Activated CD4-positive, alpha-beta T cell treated with anti-CD3 and anti-CD28 coated beads for 36 hours (primary cell): ENCODE data around the gene CSK. TPM values are rescaled to one million over a fixed set of nuclear protein-coding genes. Genes with fewer than 3 reads are reported as not detected.

Source experiments
- ATAC-seq: fragments of 200-7000 bp; cut with Tn5 transposase; one replicate; pipeline ENCODE4 v1.10.0; 2021; ENCODE audit warnings: mild to moderate bottlenecking, moderate library complexity
- CTCF ChIA-PET: fragments of 350-600 bp; sonication (Branson Sonifier 250); formaldehyde crosslinking; loops from one replicate; lab custom pipeline; 2021; ENCODE audit warnings: antibody characterized with exemption; lab: Charles Lee
- POLR2A ChIA-PET: fragments of 350-600 bp; sonication (Branson Sonifier 250); formaldehyde crosslinking; loops from one replicate; lab custom pipeline; 2021; ENCODE audit warnings: antibody characterized with exemption, inconsistent platforms; lab: Charles Lee
- DNase-seq: peaks from one replicate; pipeline ENCODE4 v3.0.0-alpha.2; 2020
- H3K27ac Mint-ChIP-seq: one replicate; pipeline ENCODE4 v1.8.0; 2021; ENCODE audit warnings: mixed read lengths
- H3K27me3 Mint-ChIP-seq: one replicate; pipeline ENCODE4 v1.8.0; 2021; ENCODE audit warnings: mixed read lengths
- H3K36me3 Mint-ChIP-seq: one replicate; pipeline ENCODE4 v1.8.0; 2021; ENCODE audit warnings: low read depth, mixed read lengths
- H3K4me1 Mint-ChIP-seq: one replicate; pipeline ENCODE4 v1.8.0; 2021; ENCODE audit warnings: mixed read lengths
- H3K4me3 Mint-ChIP-seq: one replicate; pipeline ENCODE4 v1.8.0; 2021; ENCODE audit warnings: mild to moderate bottlenecking, moderate library complexity, mixed read lengths
- H3K9me3 Mint-ChIP-seq: one replicate; pipeline ENCODE4 v1.8.0; 2021; ENCODE audit warnings: low read depth, mixed read lengths
- intact Hi-C, 2 experiments: fragments of 100-400 bp; cut with DNase I in 1 of 2; cut with micrococcal nuclease in 1 of 2; formaldehyde crosslinking; loops; one replicate each; pipeline versions ENCODE4 v1.14.2 to v1.15.1; 2022 to 2024; cut with DNase I, micrococcal nuclease
- total RNA-seq, 2 experiments: library from RNA; stranded (reverse); gene quantifications; one replicate each; pipeline ENCODE4 v1.2.3, GENCODE V29; 2021

Gene CSK
- total RNA-seq, 2 experiments from 2014 or later, result 229 to 272 TPM

DNA sequence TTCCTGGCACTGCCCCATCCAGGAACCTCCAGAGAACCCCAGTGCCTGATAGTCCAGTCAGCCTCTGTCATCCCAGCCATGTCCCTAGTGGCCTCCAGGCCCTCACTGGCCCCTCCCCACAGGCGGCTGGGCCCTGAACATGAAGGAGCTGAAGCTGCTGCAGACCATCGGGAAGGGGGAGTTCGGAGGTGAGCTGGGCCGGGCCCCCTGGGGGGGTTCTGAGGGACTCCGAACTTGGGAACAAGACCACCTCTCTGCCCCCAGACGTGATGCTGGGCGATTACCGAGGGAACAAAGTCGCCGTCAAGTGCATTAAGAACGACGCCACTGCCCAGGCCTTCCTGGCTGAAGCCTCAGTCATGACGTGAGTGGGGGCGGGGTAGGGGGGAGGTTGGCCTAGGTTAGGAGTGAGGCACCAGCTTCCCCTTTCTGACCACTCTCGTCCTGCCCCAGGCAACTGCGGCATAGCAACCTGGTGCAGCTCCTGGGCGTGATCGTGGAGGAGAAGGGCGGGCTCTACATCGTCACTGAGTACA, 18.7 kb downstream of the CSK start:
- DNase-seq (no peak), ATAC-seq (no peak)
- Mint-ChIP-seq H3K27me3 (no peaks in the 10 kb centered on the region), H3K27ac (peak overlapping the region; percentile 25), H3K36me3 (peaks cover 64% of the 10 kb centered on the region), H3K9me3 (no peaks in the 10 kb centered on the region), H3K4me1 (peaks cover 39% of the 10 kb centered on the region), H3K4me3 (no peak overlapping the region)
- CTCF ChIA-PET, result interaction anchor here (0.6 to 6.1 kb wide), 9 partner anchors 10 to 163 kb away, joined by 3 to 93 read pairs (median 4); partner anchors contain the start of gene CSK
- intact Hi-C loops, result loop anchor here (1.0 to 5.0 kb wide), 4 partner anchors 18 to 42 kb away; partner anchors contain the start of genes CSK (in 1 of the 2) and ULK3 (in 1 of the 2)
- POLR2A ChIA-PET, result interaction anchor here (0.6 to 1.1 kb wide), 2 partner anchors 10 to 23 kb away, joined by 3 to 4 read pairs; no protein-coding TSS in a partner anchor

- ATAC-seq (no peak), DNase-seq (no peak)
- no peak overlapping the region for H3K4me3 Mint-ChIP-seq
- H3K9me3 Mint-ChIP-seq, result no peaks in the 10 kb centered on the region
- CTCF ChIA-PET, result interaction anchor here (0.8 to 2.8 kb wide), 4 partner anchors 21 to 164 kb away, joined by 3 to 93 read pairs (median 24); partner anchors contain the start of gene CSK
- H3K4me1 Mint-ChIP-seq, result peaks cover 34% of the 10 kb centered on the region
- H3K27me3 Mint-ChIP-seq, result no peaks in the 10 kb centered on the region
- peaks cover 58% of the 10 kb centered on the region for H3K36me3 Mint-ChIP-seq
- no peak overlapping the region for H3K27ac Mint-ChIP-seq
- intact Hi-C loops, result loop anchor here (2.0 to 5.0 kb wide), 3 partner anchors 19 to 41 kb away; partner anchors contain the start of genes CSK (in 1 of the 2) and ULK3 (in 1 of the 2)
- POLR2A ChIA-PET, result no interaction called here
Measured at GRCh38 chr15:74801311-74801997, 19.6 kb downstream of the CSK start.

DNA sequence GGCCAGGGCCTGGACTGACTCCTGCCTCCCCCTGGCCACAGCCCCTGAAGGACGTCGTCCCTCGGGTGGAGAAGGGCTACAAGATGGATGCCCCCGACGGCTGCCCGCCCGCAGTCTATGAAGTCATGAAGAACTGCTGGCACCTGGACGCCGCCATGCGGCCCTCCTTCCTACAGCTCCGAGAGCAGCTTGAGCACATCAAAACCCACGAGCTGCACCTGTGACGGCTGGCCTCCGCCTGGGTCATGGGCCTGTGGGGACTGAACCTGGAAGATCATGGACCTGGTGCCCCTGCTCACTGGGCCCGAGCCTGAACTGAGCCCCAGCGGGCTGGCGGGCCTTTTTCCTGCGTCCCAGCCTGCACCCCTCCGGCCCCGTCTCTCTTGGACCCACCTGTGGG, 20.4 kb downstream of the CSK start:
- ATAC-seq (no peak), DNase-seq (no peak)
- CTCF ChIA-PET, result interaction anchor here (0.7 kb wide), 1 partner anchor 15 kb away, joined by 3 read pairs; no protein-coding TSS in a partner anchor
- Mint-ChIP-seq H3K9me3 (no peaks in the 10 kb centered on the region), H3K27me3 (no peaks in the 10 kb centered on the region), H3K27ac (no peak overlapping the region), H3K4me1 (peaks cover 37% of the 10 kb centered on the region), H3K4me3 (no peak overlapping the region), H3K36me3 (peaks cover 56% of the 10 kb centered on the region)
- POLR2A ChIA-PET, result no interaction called here
- intact Hi-C loops, result loop anchor here in 1 of 2 experiments (5.0 kb wide), 1 partner anchor 40 kb away; the partner anchor contains the start of gene ULK3

DNA sequence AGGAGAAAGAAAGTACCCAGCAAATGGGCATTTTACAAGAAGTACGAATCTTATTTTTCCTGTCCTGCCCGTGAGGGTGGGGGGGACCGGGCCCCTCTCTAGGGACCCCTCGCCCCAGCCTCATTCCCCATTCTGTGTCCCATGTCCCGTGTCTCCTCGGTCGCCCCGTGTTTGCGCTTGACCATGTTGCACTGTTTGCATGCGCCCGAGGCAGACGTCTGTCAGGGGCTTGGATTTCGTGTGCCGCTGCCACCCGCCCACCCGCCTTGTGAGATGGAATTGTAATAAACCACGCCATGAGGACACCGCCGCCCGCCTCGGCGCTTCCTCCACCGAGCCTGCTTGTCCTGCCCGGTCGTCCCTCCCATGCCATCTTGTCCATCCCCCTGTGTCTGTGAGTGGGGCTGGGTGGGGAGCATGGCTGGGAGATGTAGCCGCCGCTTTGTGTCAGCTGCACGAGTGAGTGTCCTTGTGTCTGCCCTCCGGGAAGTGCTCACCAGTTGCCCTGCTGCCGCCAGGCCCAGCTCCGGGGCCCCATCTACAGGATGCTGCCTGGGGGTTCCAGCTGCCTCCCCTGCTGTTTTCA, 21.1 kb downstream of the CSK start:
- Mint-ChIP-seq H3K27ac (peak overlapping the region; percentile 51), H3K4me1 (peaks cover 34% of the 10 kb centered on the region), H3K36me3 (peaks cover 55% of the 10 kb centered on the region), H3K9me3 (no peaks in the 10 kb centered on the region), H3K27me3 (no peaks in the 10 kb centered on the region), H3K4me3 (no peak overlapping the region)
- POLR2A ChIA-PET, result no interaction called here
- CTCF ChIA-PET, result interaction anchor here (1.4 kb wide), 1 partner anchor 15 kb away, joined by 9 read pairs; no protein-coding TSS in a partner anchor
- DNase-seq (no peak), ATAC-seq (no peak)
- intact Hi-C loops, result loop anchor here in 1 of 2 experiments (5.0 kb wide), 1 partner anchor 39 kb away; the partner anchor contains the start of gene ULK3

- H3K9me3 Mint-ChIP-seq, result no peaks in the 10 kb centered on the region
- no peak overlapping the region for H3K4me3 Mint-ChIP-seq
- ATAC-seq (no peak), DNase-seq (no peak)
- intact Hi-C loops, result loop anchor here in 1 of 2 experiments (5.0 kb wide), 1 partner anchor 37 kb away; the partner anchor contains the start of gene ULK3
- ChIA-PET POLR2A (interaction anchor here (1.1 to 1.2 kb wide), 2 partner anchors 11 to 121 kb away, joined by 4 to 7 read pairs; no protein-coding TSS in a partner anchor), CTCF (interaction anchor here (1.0 to 2.9 kb wide), 8 partner anchors 12 to 170 kb away, joined by 3 to 16 read pairs (median 4); no protein-coding TSS in a partner anchor)
- no peaks in the 10 kb centered on the region for H3K27me3 Mint-ChIP-seq
- peaks cover 37% of the 10 kb centered on the region for H3K36me3 Mint-ChIP-seq
- H3K4me1 Mint-ChIP-seq, result peaks cover 25% of the 10 kb centered on the region
- H3K27ac Mint-ChIP-seq, result peak overlapping the region; percentile 12
Measured at GRCh38 chr15:74804935-74805334, 23.1 kb downstream of the CSK start.

GRCh38 chr15:74807282-74807681, 25.4 kb downstream of the CSK start:
- H3K27ac Mint-ChIP-seq, result peak overlapping the region; percentile 32
- intact Hi-C loops, result no loop called here
- H3K4me1 Mint-ChIP-seq, result peaks cover 21% of the 10 kb centered on the region
- H3K4me3 Mint-ChIP-seq, result no peak overlapping the region
- ChIA-PET CTCF (interaction anchor here (0.8 to 1.9 kb wide), 5 partner anchors 9 to 194 kb away, joined by 3 to 6 read pairs (median 3); no protein-coding TSS in a partner anchor), POLR2A (no interaction called here)
- no peaks in the 10 kb centered on the region for H3K27me3 Mint-ChIP-seq
- DNase-seq, result no peak
- no peaks in the 10 kb centered on the region for H3K9me3 Mint-ChIP-seq
- H3K36me3 Mint-ChIP-seq, result peaks cover 19% of the 10 kb centered on the region
- ATAC-seq, result no peak

DNA sequence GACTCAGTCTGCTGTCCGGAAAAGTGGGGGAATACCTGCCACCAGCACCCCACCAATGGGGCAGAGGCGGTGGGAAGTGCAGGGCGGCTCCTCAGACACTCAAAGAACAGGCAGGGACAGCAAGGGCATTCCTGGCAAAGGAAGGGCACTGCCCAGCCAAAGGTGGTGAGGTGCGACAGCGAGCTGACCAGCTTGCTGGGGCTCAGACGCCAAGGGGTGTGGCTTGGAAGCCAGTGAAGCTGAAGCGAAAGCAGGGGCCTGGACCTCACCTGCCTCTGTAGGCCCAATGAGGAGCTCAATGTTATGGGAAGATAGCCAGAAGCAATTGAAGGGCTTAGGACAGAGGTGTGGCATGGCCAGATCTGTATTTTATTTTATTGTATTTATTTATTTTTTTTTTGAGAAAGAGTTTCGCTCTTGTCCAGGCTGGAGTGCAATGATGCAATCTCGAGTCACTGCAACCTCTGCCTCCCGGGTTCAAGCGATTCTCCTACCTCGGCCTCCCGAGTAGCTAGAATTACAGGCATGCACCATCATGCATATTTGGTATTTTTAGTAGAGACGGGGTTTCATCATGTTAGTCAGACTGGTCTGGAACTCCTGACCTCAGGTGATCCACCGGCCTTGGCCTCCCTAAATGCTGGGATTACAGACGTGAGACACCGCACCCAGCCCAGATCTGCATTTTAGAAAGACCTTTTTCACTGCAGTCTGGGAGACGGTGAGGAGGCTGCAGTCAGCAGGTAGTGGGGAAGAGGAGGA, 26.4 kb downstream of the CSK start:
- H3K36me3 Mint-ChIP-seq, result peaks cover 12% of the 10 kb centered on the region
- DNase-seq (no peak), ATAC-seq (peak; percentile 6)
- CTCF ChIA-PET, result interaction anchor here (0.6 to 1.9 kb wide), 9 partner anchors 13 to 176 kb away, joined by 3 to 6 read pairs (median 3); no protein-coding TSS in a partner anchor
- H3K27me3 Mint-ChIP-seq, result no peaks in the 10 kb centered on the region
- peak overlapping the region; percentile 70 for H3K27ac Mint-ChIP-seq
- POLR2A ChIA-PET, result interaction anchor here (0.6 to 0.7 kb wide), 3 partner anchors 25 to 161 kb away, joined by 3 to 9 read pairs (median 4); no protein-coding TSS in a partner anchor
- H3K4me1 Mint-ChIP-seq, result peaks cover 21% of the 10 kb centered on the region
- no peaks in the 10 kb centered on the region for H3K9me3 Mint-ChIP-seq
- no peak overlapping the region for H3K4me3 Mint-ChIP-seq
- intact Hi-C loops, result no loop called here

DNA sequence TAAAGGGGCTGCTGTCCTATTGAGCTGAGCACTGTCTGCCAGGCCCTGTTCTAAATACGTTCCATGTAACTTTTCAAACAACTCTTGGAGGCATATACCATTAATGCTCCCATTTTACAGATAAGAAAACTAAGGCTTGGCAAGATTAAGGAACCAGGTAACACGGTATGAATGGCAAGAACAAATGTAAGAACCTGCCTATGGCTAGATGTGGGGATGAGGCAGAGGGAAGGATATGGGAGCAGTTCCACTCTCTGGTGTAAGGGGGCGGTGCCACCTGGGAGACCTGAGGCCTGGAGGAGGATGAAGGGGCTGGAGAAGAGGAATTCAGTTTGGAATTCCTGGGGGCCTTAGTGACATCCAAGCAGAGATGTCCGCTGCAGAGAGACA, 27.0 kb downstream of the CSK start:
- H3K36me3 Mint-ChIP-seq, result peaks cover 11% of the 10 kb centered on the region
- no peak overlapping the region for H3K27ac Mint-ChIP-seq
- peaks cover 21% of the 10 kb centered on the region for H3K4me1 Mint-ChIP-seq
- ChIA-PET CTCF (interaction anchor here (0.6 to 1.2 kb wide), 4 partner anchors 14 to 157 kb away, joined by 3 read pairs; no protein-coding TSS in a partner anchor), POLR2A (no interaction called here)
- no peak for ATAC-seq
- no peaks in the 10 kb centered on the region for H3K27me3 Mint-ChIP-seq
- no peak for DNase-seq
- intact Hi-C loops, result no loop called here
- no peaks in the 10 kb centered on the region for H3K9me3 Mint-ChIP-seq
- no peak overlapping the region for H3K4me3 Mint-ChIP-seq

- Mint-ChIP-seq H3K4me1 (peaks cover 21% of the 10 kb centered on the region), H3K27me3 (no peaks in the 10 kb centered on the region), H3K27ac (no peak overlapping the region), H3K4me3 (no peak overlapping the region), H3K9me3 (no peaks in the 10 kb centered on the region), H3K36me3 (peaks cover 7% of the 10 kb centered on the region)
- DNase-seq, result no peak
- ChIA-PET CTCF (interaction anchor here (0.8 kb wide), 1 partner anchor 158 kb away, joined by 3 read pairs; no protein-coding TSS in a partner anchor), POLR2A (interaction anchor here (0.6 kb wide), 1 partner anchor 52 kb away, joined by 3 read pairs; no protein-coding TSS in a partner anchor)
- no peak for ATAC-seq
- intact Hi-C loops, result no loop called here
Measured at GRCh38 chr15:74809242-74809641, 27.4 kb downstream of the CSK start.

- no peak overlapping the region for H3K27ac Mint-ChIP-seq
- ATAC-seq (no peak), DNase-seq (no peak)
- peaks cover 1% of the 10 kb centered on the region for H3K36me3 Mint-ChIP-seq
- no peaks in the 10 kb centered on the region for H3K27me3 Mint-ChIP-seq
- H3K4me3 Mint-ChIP-seq, result no peak overlapping the region
- intact Hi-C loops, result no loop called here
- H3K4me1 Mint-ChIP-seq, result peaks cover 21% of the 10 kb centered on the region
- H3K9me3 Mint-ChIP-seq, result no peaks in the 10 kb centered on the region
- ChIA-PET POLR2A (interaction anchor here (0.6 to 0.8 kb wide), 2 partner anchors 53 to 154 kb away, joined by 3 to 4 read pairs; no protein-coding TSS in a partner anchor), CTCF (no interaction called here)
Measured at GRCh38 chr15:74809956-74810355, 28.1 kb downstream of the CSK start.
